Measurements from ENCODE around the gene ADAMTS7. TPM values are rescaled to one million over a fixed set of nuclear protein-coding genes. Genes with fewer than 3 reads are reported as not detected.
A peak's percentile ranks its signal among the peaks of the same experiment; 100 is the strongest.

The ADAMTS7 gene, protein sequence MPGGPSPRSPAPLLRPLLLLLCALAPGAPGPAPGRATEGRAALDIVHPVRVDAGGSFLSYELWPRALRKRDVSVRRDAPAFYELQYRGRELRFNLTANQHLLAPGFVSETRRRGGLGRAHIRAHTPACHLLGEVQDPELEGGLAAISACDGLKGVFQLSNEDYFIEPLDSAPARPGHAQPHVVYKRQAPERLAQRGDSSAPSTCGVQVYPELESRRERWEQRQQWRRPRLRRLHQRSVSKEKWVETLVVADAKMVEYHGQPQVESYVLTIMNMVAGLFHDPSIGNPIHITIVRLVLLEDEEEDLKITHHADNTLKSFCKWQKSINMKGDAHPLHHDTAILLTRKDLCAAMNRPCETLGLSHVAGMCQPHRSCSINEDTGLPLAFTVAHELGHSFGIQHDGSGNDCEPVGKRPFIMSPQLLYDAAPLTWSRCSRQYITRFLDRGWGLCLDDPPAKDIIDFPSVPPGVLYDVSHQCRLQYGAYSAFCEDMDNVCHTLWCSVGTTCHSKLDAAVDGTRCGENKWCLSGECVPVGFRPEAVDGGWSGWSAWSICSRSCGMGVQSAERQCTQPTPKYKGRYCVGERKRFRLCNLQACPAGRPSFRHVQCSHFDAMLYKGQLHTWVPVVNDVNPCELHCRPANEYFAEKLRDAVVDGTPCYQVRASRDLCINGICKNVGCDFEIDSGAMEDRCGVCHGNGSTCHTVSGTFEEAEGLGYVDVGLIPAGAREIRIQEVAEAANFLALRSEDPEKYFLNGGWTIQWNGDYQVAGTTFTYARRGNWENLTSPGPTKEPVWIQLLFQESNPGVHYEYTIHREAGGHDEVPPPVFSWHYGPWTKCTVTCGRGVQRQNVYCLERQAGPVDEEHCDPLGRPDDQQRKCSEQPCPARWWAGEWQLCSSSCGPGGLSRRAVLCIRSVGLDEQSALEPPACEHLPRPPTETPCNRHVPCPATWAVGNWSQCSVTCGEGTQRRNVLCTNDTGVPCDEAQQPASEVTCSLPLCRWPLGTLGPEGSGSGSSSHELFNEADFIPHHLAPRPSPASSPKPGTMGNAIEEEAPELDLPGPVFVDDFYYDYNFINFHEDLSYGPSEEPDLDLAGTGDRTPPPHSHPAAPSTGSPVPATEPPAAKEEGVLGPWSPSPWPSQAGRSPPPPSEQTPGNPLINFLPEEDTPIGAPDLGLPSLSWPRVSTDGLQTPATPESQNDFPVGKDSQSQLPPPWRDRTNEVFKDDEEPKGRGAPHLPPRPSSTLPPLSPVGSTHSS (N-terminal part only)
- total RNA-seq: under 1 TPM; 0.23 to 0.60 TPM

DNA sequence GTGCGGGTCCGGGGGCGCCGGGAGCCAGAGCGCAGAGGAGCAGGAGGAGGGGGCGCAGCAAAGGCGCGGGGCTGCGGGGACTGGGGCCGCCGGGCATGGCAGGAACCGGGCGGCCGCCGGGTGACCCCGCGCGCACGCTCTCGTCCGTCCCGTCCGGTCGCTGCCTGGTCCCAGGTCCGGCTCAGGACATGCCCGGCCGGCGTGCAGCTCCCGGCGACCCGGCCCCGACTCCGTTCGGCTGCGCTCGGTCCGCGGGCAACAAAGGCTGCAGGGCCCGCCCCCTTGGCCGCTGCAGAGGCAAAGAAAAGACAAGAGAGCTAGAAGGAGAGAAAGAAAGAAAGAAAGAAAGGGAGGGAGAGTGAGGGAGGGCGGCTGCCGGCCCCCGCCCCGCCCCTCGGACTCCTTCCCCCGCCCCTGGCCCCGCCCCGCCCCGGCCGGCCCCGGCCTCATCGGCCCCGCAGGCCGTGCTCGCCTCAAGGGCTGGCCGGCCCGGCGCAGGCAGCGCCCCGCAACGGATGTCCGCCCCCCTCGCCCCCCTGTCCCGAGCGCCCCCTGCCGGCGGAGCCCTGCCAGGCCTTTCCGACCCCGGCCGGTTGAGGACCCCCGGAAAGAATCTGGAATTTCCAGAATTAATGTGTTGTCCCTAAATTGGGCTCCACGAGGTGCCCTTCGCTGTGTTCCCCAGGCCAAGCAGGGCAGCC lies at the start of gene ADAMTS7:
ADAMTS7 (minus strand) TSS at position 341 of the 701 bp plus-strand sequence; CDS start at position 97, 244 bp downstream.
- peaks cover 39% of the 10 kb centered on the region for H3K27me3 Mint-ChIP-seq
- ChIA-PET POLR2A (interaction anchor here (0.6 kb wide), 1 partner anchor 239 kb away, joined by 3 read pairs; no protein-coding TSS in a partner anchor), CTCF (interaction anchor here (0.6 to 1.8 kb wide), 15 partner anchors 8 to 289 kb away, joined by 3 to 6 read pairs (median 4); no protein-coding TSS in a partner anchor)
- intact Hi-C loops (cut with micrococcal nuclease): loop anchor here (10.0 kb wide), 1 partner anchor 46 kb away; no protein-coding TSS in a partner anchor
- ATAC-seq (peak; percentile 80), DNase-seq (peak; percentile 55)
- peaks cover 3% of the 10 kb centered on the region for H3K9me3 Mint-ChIP-seq
- H3K27ac Mint-ChIP-seq: no peak within 1 kb of the TSS
- TF ChIP-seq, protein P1, sequence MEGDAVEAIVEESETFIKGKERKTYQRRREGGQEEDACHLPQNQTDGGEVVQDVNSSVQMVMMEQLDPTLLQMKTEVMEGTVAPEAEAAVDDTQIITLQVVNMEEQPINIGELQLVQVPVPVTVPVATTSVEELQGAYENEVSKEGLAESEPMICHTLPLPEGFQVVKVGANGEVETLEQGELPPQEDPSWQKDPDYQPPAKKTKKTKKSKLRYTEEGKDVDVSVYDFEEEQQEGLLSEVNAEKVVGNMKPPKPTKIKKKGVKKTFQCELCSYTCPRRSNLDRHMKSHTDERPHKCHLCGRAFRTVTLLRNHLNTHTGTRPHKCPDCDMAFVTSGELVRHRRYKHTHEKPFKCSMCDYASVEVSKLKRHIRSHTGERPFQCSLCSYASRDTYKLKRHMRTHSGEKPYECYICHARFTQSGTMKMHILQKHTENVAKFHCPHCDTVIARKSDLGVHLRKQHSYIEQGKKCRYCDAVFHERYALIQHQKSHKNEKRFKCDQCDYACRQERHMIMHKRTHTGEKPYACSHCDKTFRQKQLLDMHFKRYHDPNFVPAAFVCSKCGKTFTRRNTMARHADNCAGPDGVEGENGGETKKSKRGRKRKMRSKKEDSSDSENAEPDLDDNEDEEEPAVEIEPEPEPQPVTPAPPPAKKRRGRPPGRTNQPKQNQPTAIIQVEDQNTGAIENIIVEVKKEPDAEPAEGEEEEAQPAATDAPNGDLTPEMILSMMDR (IDR thresholded peaks at IDR 0.05): peak; percentile 78
- peaks cover 6% of the 10 kb centered on the region for H3K4me1 Mint-ChIP-seq (ENCODE audit: low read depth)
- H3K4me3 Mint-ChIP-seq: peak within 1 kb of the TSS; percentile 66
- peaks cover 3% of the 10 kb centered on the region for H3K36me3 Mint-ChIP-seq (ENCODE audit: low read depth)

DNA sequence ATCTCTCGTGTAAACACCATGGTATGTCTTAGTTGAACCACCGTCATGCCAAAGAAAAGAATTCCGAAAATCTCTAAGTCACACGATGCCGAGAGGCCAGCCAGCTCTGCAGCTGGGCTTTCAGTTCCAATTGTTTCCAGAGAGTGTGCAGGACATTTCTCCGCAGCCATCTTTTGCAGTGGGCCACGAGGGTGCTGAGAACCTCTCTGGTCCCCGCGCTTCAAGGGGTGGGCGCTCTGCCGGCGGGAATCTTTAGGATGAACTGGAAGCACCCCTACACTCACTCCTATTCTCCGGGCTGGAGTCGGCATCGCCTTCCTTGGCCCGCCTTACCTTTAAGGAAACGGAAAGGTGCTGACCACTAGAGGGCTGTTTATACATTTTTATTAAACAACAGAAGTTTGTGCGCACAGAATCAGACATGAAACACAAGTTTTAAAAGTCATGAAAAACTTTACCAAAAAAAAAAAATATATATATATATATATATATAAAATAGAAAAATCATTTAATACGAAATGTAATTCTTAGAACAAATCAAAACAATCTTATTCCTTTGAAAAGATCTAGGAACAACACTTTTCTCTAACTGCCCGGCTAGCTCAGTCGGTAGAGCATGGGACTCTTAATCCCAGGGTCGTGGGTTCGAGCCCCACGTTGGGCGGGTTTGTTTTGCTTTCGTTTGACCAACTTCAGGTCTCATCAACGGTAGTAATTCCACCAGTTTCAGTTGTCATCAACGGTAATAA lies 48.9 kb upstream of the ADAMTS7 start:
- Mint-ChIP-seq H3K9me3 (no peaks in the 10 kb centered on the region), H3K27me3 (no peaks in the 10 kb centered on the region), H3K4me1 (ENCODE audit: low read depth) (peaks cover 6% of the 10 kb centered on the region), H3K36me3 (ENCODE audit: low read depth) (peaks cover 1% of the 10 kb centered on the region), H3K27ac (peak overlapping the region; percentile 84), H3K4me3 (peak overlapping the region; percentile 84)
- TF ChIP-seq, protein P1 (IDR thresholded peaks at IDR 0.05): peak; percentile 73
- peak; percentile 91 for DNase-seq
- ChIA-PET POLR2A (interaction anchor here (0.7 to 1.6 kb wide), 2 partner anchors 13 to 26 kb away, joined by 3 to 4 read pairs; no protein-coding TSS in a partner anchor), CTCF (interaction anchor here (0.7 to 2.1 kb wide), 5 partner anchors 10 to 31 kb away, joined by 3 to 15 read pairs (median 3); partner anchors contain the start of gene MORF4L1)
- ATAC-seq: peak; percentile 94
- intact Hi-C loops (cut with micrococcal nuclease): no loop called here

GRCh38 chr15:78855746-78856145 lies 44.5 kb upstream of the ADAMTS7 start:
- intact Hi-C loops (cut with micrococcal nuclease): no loop called here
- no peaks in the 10 kb centered on the region for H3K9me3 Mint-ChIP-seq
- H3K4me3 Mint-ChIP-seq: no peak overlapping the region
- CTCF ChIA-PET: no interaction called here
- POLR2A ChIA-PET: no interaction called here
- DNase-seq: no peak
- no peaks in the 10 kb centered on the region for H3K27me3 Mint-ChIP-seq
- peaks cover 1% of the 10 kb centered on the region for H3K36me3 Mint-ChIP-seq (ENCODE audit: low read depth)
- peaks cover 9% of the 10 kb centered on the region for H3K4me1 Mint-ChIP-seq (ENCODE audit: low read depth)
- TF ChIP-seq, protein P1 (IDR thresholded peaks at IDR 0.05): no peak
- ATAC-seq: no peak
- H3K27ac Mint-ChIP-seq: no peak overlapping the region

DNA sequence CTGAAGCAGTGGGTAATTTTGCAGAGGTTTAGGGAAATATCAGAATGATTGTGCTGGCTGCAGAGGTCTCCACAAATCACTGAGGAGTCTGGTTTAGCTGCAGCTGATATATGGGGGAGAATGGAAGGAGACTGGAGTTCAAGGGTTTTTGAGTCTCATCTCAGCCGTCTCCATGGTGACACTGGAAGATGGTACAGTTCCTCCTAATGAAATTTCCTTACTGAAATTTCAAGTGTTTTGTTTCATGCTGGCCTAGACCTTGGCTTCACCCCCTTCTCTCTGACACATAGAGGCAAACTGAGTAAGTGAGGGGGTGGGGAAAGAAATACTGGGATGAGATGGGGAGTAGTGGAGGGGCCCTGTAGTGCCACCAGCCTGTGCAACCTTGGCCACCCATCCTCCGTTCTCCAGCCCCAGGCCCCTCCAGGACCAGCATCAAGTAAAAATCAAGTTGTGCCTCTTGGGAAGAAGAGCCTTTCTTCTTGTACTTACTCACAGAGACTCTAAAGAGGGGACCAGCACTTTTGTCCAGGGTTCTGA lies 43.6 kb upstream of the ADAMTS7 start:
- Mint-ChIP-seq H3K4me1 (ENCODE audit: low read depth) (peaks cover 6% of the 10 kb centered on the region), H3K27me3 (no peaks in the 10 kb centered on the region), H3K9me3 (no peaks in the 10 kb centered on the region), H3K27ac (no peak overlapping the region), H3K36me3 (ENCODE audit: low read depth) (no peaks in the 10 kb centered on the region), H3K4me3 (no peak overlapping the region)
- DNase-seq (no peak), ATAC-seq (no peak)
- POLR2A ChIA-PET: no interaction called here
- intact Hi-C loops (cut with micrococcal nuclease): no loop called here
- TF ChIP-seq, protein P1 (IDR thresholded peaks at IDR 0.05): no peak
- CTCF ChIA-PET: no interaction called here
